ENCODE results near the gene EME1.

The EME1 gene

GRCh38 chr17:50372758-50373556 is at the start of gene EME1, which contains the start of gene MRPL27:
EME1 (plus strand) TSS chr17:50373229; CDS start chr17:50375209, 1,980 bp downstream.
MRPL27 (minus strand) TSS chr17:50373184; CDS start chr17:50373170, 14 bp downstream.
- DNase-seq (ENCODE audit: low spot score): peak; percentile 89

GRCh38 chr17:50325906-50326305 is 47.1 kb upstream of the EME1 start:
- no peak for DNase-seq (ENCODE audit: low spot score)

- no peak for DNase-seq (ENCODE audit: low spot score)
Measured at GRCh38 chr17:50326831-50327364, 46.1 kb upstream of the EME1 start.

GRCh38 chr17:50328363-50329325 is 44.4 kb upstream of the EME1 start:
- no peak for DNase-seq (ENCODE audit: low spot score)

- DNase-seq (ENCODE audit: low spot score): no peak
Measured at GRCh38 chr17:50329716-50330115, 43.3 kb upstream of the EME1 start.

GRCh38 chr17:50330151-50330775 is 42.8 kb upstream of the EME1 start:
- no peak for DNase-seq (ENCODE audit: low spot score)

- no peak for DNase-seq (ENCODE audit: low spot score)
Measured at GRCh38 chr17:50331085-50331791, 41.8 kb upstream of the EME1 start.

GRCh38 chr17:50332196-50332595 is 40.8 kb upstream of the EME1 start:
- DNase-seq (ENCODE audit: low spot score): no peak

GRCh38 chr17:50333291-50334057 is 39.6 kb upstream of the EME1 start:
- DNase-seq (ENCODE audit: low spot score): peak; percentile 40

- no peak for DNase-seq (ENCODE audit: low spot score)
Measured at GRCh38 chr17:50337956-50338355, 35.1 kb upstream of the EME1 start.

- no peak for DNase-seq (ENCODE audit: low spot score)
Measured at GRCh38 chr17:50338645-50339044, 34.4 kb upstream of the EME1 start.

- no peak for DNase-seq (ENCODE audit: low spot score)
Measured at GRCh38 chr17:50339381-50339780, 33.6 kb upstream of the EME1 start.

- DNase-seq (ENCODE audit: low spot score): no peak
Measured at GRCh38 chr17:50344731-50345365, 28.2 kb upstream of the EME1 start.

- DNase-seq (ENCODE audit: low spot score): peak; percentile 99
Measured at GRCh38 chr17:50345432-50346312, 27.4 kb upstream of the EME1 start, which contains the start of gene XYLT2. XYLT2 (plus strand) TSS chr17:50346126; CDS start chr17:50346141, 15 bp downstream.

GRCh38 chr17:50346313-50347116 is 26.5 kb upstream of the EME1 start:
- peak; percentile 74 for DNase-seq (ENCODE audit: low spot score)

GRCh38 chr17:50347117-50347893 is 25.7 kb upstream of the EME1 start:
- peak; percentile 52 for DNase-seq (ENCODE audit: low spot score)

GRCh38 chr17:50347894-50348291 is 25.1 kb upstream of the EME1 start:
- no peak for DNase-seq (ENCODE audit: low spot score)
